Muscle of back (tissue), 11 donors: ENCODE measurements around the gene CAPN2. TPM values are rescaled to one million over a fixed set of nuclear protein-coding genes. Genes with fewer than 3 reads are reported as not detected.

ENCODE experiments used
- DNase-seq, 3 donors: peaks; one replicate each; pipeline versions ENCODE4 v3.0.0 to v3.0.0-alpha.2; 2013
- polyA plus RNA-seq, 10 donors: library from polyadenylated mRNA; unstranded; fragments of 120-200 nt; gene quantifications; one replicate each; pipeline ENCODE4 v1.2.1, GENCODE V29; 2013; ENCODE audit not compliant: insufficient read length in 10 of 10

CAPN2 gene
- polyA plus RNA-seq, 10 donors, result 68.6 to 116 (median 103) TPM

DNA sequence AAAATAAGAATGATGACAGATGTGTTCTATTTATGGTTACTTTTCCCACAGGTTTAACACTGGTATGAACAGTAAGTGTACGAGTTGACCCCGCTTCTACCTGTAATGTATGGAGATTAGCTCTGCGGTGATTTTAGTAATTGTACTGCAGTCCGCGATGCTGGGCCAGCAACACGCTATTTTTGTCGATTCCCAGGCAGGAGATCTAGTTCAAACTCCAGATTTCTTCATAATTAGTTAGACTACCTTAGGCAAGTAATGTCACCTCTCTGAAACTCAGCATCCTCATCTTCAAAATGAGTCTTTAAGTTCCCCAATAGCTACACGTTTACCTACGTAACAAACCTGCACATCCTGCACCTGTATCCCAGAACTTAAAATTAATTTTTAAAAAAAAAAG, 111.9 kb downstream of the CAPN2 start:
- DNase-seq, result no peak

DNA sequence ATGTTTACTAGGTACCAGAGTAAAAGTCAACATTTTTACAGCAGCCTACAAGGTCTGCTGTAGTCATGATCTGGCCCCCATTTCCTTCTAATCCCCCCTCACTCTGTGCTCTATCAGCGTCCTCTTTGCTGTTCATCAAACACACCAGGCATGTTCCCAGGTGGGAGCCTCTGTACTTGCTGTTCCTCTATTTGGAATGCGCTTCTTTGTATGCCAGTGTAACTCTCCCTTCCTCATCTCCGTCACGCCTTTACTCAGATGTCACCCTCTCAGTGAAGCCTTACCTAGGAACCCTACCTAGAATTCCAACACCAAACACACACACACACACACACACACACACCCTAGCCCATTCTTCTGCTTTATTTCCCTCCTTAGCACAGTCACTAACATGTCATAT, 112.4 kb downstream of the CAPN2 start:
- DNase-seq, result no peak

Other genes with a start within 250 kb of the CAPN2 start
- gene CAPN8, start 46.8 kb upstream of the CAPN2 start, polyA plus RNA-seq, result under 1 TPM in 9 of 10 donors, not detected in 1; 0.22 to 0.62 (median 0.53) TPM
- 10 to 100 TPM; 23.1 to 39.8 (median 27.6) TPM for gene TP53BP2, start 133.4 kb downstream of the CAPN2 start, polyA plus RNA-seq